A549 (cell line): ENCODE data around the gene ACR. TPM values are rescaled to one million over a fixed set of nuclear protein-coding genes. Genes with fewer than 3 reads are reported as not detected.

ENCODE experiments used
- ATAC-seq, 2 experiments: fragments of 200-7000 bp in 1 of 2; fragments of >200 bp in 1 of 2; cut with Nextera tagmentation in 1 of 2; cut with Tn5 transposase in 1 of 2; 3 replicates each; pipeline versions ENCODE4 v1.8.0 to v1.9.1; 2018 to 2020; ENCODE audit warnings: mild to moderate bottlenecking in 1 of 2, moderate library complexity in 1 of 2
- CTCF ChIA-PET: fragments of 300-600 bp; sonication (Branson Sonifier 250); formaldehyde crosslinking; extraction: SDS; loops from one replicate; lab custom pipeline; 2021; ENCODE audit warnings: antibody characterized with exemption, inconsistent platforms; lab: Yijun Ruan, JAX
- POLR2A ChIA-PET: fragments of 350-600 bp; formaldehyde crosslinking; extraction: SDS; loops from one replicate; lab custom pipeline; 2021; ENCODE audit warnings: antibody characterized with exemption, inconsistent platforms; lab: Yijun Ruan, JAX
- DNase-seq, 2 experiments: peaks; one replicate each; pipeline versions ENCODE4 v3.0.0 to v3.0.0-alpha.2; 2011 to 2016; ENCODE audit warnings: low read depth in 1 of 2, low spot score in 1 of 2
- FAIRE-seq: peaks from 2 replicates; lab custom pipeline; 2011; peaks lifted over from hg19 to GRCh38; lab: Jason Lieb, UNC
- H3K27ac ChIP-seq, 2 experiments: fragments of >200 bp; sonication (Bioruptor Twin); formaldehyde crosslinking; 3 replicates each; pipeline ENCODE4 v1.5.1; 2016 to 2017
- H3K4me1 ChIP-seq: fragments of >200 bp; sonication (Bioruptor Twin); formaldehyde crosslinking; 3 replicates; pipeline ENCODE4 v1.6.1; 2016
- H3K4me2 ChIP-seq: fragments of >200 bp; sonication (Bioruptor Twin); formaldehyde crosslinking; 3 replicates; pipeline ENCODE4 v1.6.1; 2016
- H3K4me3 ChIP-seq: fragments of >200 bp; sonication (Bioruptor Twin); formaldehyde crosslinking; 3 replicates; pipeline ENCODE4 v1.5.1; 2016
- H3K9me3 ChIP-seq: fragments of >200 bp; sonication (Bioruptor Twin); formaldehyde crosslinking; 3 replicates; pipeline ENCODE4 v1.6.1; 2016
- BCL3 ChIP-seq: fragments of >200 bp; sonication (Bioruptor Twin); formaldehyde crosslinking; IDR thresholded peaks from 3 replicates; pipeline ENCODE4 v1.6.1; 2016
- CBX2 ChIP-seq: fragments of 200-600 bp; sonication (generic); IDR thresholded peaks from 2 replicates; pipeline ENCODE4 v1.6.1; 2016; ENCODE audit warnings: low read depth, mild to moderate bottlenecking, borderline replicate concordance
- E2F6 ChIP-seq: IDR thresholded peaks from 2 replicates; pipeline ENCODE4 v1.6.1; 2012; ENCODE audit warnings: low read depth, borderline replicate concordance
- EHF ChIP-seq: fragments of 250-450 bp; sonication (Bioruptor Pico); IDR thresholded peaks from 2 replicates; pipeline ENCODE4 v1.5.0; 2020; ENCODE audit warnings: mild to moderate bottlenecking
- FOSB ChIP-seq: fragments of 250-450 bp; sonication (Bioruptor Pico); IDR thresholded peaks from 2 replicates; pipeline ENCODE4 v1.5.0; 2020; ENCODE audit warnings: mild to moderate bottlenecking, moderate library complexity
- HES2 ChIP-seq: fragments of >200 bp; sonication (Bioruptor Twin); formaldehyde crosslinking; IDR thresholded peaks from 2 replicates; pipeline ENCODE4 v1.6.1; 2016
- HMGXB4 ChIP-seq: fragments of 250-450 bp; sonication (Bioruptor Pico); IDR thresholded peaks from 2 replicates; pipeline ENCODE4 v1.5.0; 2021; ENCODE audit warnings: mild to moderate bottlenecking, moderate library complexity, borderline replicate concordance
- HOXB5 ChIP-seq: fragments of 250-450 bp; sonication (Bioruptor Pico); IDR thresholded peaks from 2 replicates; pipeline ENCODE4 v1.5.0; 2020; ENCODE audit warnings: mild to moderate bottlenecking, moderate library complexity
- MAX ChIP-seq: IDR thresholded peaks from 2 replicates; pipeline ENCODE4 v1.6.1; 2012
- MYC ChIP-seq: IDR thresholded peaks from 2 replicates; pipeline ENCODE4 v1.6.1; 2012; ENCODE audit warnings: mild to moderate bottlenecking, inconsistent platforms, low read length, improper control_type of control experiment, borderline replicate concordance
- NR3C1 ChIP-seq: fragments of >200 bp; sonication (Bioruptor Twin); formaldehyde crosslinking; IDR thresholded peaks from 3 replicates; pipeline ENCODE4 v1.6.1; 2017
- PHF8 ChIP-seq: fragments of 200-600 bp; sonication (generic); IDR thresholded peaks from 2 replicates; pipeline ENCODE4 v1.6.1; 2016; ENCODE audit warnings: low read depth, mild to moderate bottlenecking, antibody characterized with exemption, moderate library complexity, borderline replicate concordance
- POLR2A ChIP-seq: IDR thresholded peaks from 2 replicates; pipeline ENCODE4 v1.6.1; 2012; ENCODE audit warnings: mild to moderate bottlenecking, low read length
- POLR2AphosphoS2 ChIP-seq: conservative IDR thresholded peaks from 2 replicates; pipeline ENCODE4 v1.6.1; 2012; ENCODE audit warnings: low read length, improper control_type of control experiment, inconsistent platforms
- RARB ChIP-seq: fragments of 250-450 bp; sonication (Bioruptor Pico); IDR thresholded peaks from 2 replicates; pipeline ENCODE4 v1.8.0; 2021; ENCODE audit warnings: mild to moderate bottlenecking, moderate library complexity
- RCOR1 ChIP-seq: fragments of 150-350 bp; IDR thresholded peaks from 2 replicates; pipeline ENCODE4 v1.6.1; 2014; ENCODE audit warnings: antibody characterized with exemption, low read length, low read depth
- SREBF2 ChIP-seq: fragments of 450-650 bp; IDR thresholded peaks from 2 replicates; pipeline ENCODE4 v1.6.1; 2014; ENCODE audit warnings: mild to moderate bottlenecking, moderate library complexity
- TFCP2L1 ChIP-seq: fragments of 250-450 bp; sonication (Bioruptor Pico); IDR thresholded peaks from 2 replicates; pipeline ENCODE4 v1.5.0; 2021; ENCODE audit warnings: mild to moderate bottlenecking
- ZC3H11A ChIP-seq: fragments of 450-650 bp; IDR thresholded peaks from 2 replicates; pipeline ENCODE4 v1.6.1; 2014; ENCODE audit warnings: antibody characterized with exemption, mild to moderate bottlenecking
- ZNF302 ChIP-seq: fragments of 250-450 bp; sonication (Bioruptor Pico); IDR thresholded peaks from 2 replicates; pipeline ENCODE4 v1.9.0; 2021; ENCODE audit warnings: inconsistent platforms, mild to moderate bottlenecking, moderate library complexity
- ZSCAN20 ChIP-seq: fragments of 250-450 bp; sonication (Bioruptor Pico); IDR thresholded peaks from 2 replicates; pipeline ENCODE4 v1.8.0; 2022; ENCODE audit warnings: mild to moderate bottlenecking, moderate library complexity
- WGBS: methylation state at CpG from one replicate; pipeline ENCODE4 v1.1.6; 2017; ENCODE audit errors: missing lambda C conversion rate; 5-methylcytosine and 5-hydroxymethylcytosine counted together
- polyA plus RNA-seq, 4 experiments: library from polyadenylated mRNA; depleted of rRNA in 3 of 4; stranded (reverse); fragments of >200 nt; fragmentation: RNase III in 1 of 4; extraction: RNeasy Plus Mini Kit Qiagen cat#74134 plus additional on column Dnase treatment in 1 of 4; gene quantifications; 2 replicates in 3 of 4; 3 replicates in 1 of 4; pipeline ENCODE4 v1.2.3, GENCODE V29; 2011 to 2017

The ACR gene
- polyA plus RNA-seq, 2 of the 4 experiments (the other 2 are of a cell fraction) = not detected

GRCh38 chr22:50698546-50698945 is 39.5 kb upstream of the ACR start:
- Histone ChIP-seq H3K4me2 (no peak overlapping the region), H3K4me1 (0 out of 3 replicates have a peak, but pooled peaks cover 3% of the 10 kb centered on the region), H3K4me3 (no peak overlapping the region), H3K27ac (no peak overlapping the region), H3K9me3 (no peaks in the 10 kb centered on the region)
- POLR2A ChIA-PET = no interaction called here
- ATAC-seq (no peak), FAIRE-seq (no peak), DNase-seq (no peak)
- CTCF ChIA-PET = interaction anchor here (0.9 kb wide), 2 partner anchors 27 to 34 kb away, joined by 3 to 4 read pairs; no protein-coding TSS in a partner anchor
- TF ChIP-seq RARB (CRISPR knock-in tag) (no peak), MYC (no peak), ZNF302 (no peak), EHF (no peak), CBX2 (no peak), HES2 (no peak), BCL3 (no peak)
- WGBS = 89% methylated on average over 12 of the region's 12 CpGs

GRCh38 chr22:50699001-50699755 is 38.8 kb upstream of the ACR start:
- POLR2A ChIA-PET = no interaction called here

GRCh38 chr22:50699756-50700386 is 38.1 kb upstream of the ACR start:
- Histone ChIP-seq H3K4me2 (no peak overlapping the region), H3K9me3 (no peaks in the 10 kb centered on the region), H3K4me1 (0 out of 3 replicates have a peak, but pooled peaks cover 3% of the 10 kb centered on the region), H3K4me3 (no peak overlapping the region), H3K27ac (no peak overlapping the region)
- ATAC-seq (no peak), DNase-seq (no peak), FAIRE-seq (no peak)
- TF ChIP-seq MAX (no peak), HMGXB4 (CRISPR knock-in tag) (no peak), E2F6 (no peak), RCOR1 (no peak), NR3C1 (no peak), ZSCAN20 (no peak), PHF8 (no peak), BCL3 (no peak), CBX2 (no peak), FOSB (CRISPR knock-in tag) (no peak), EHF (no peak), POLR2A (no peak)
- 95% methylated on average over 12 of the region's 15 CpGs for WGBS
- ChIA-PET POLR2A (no interaction called here), CTCF (interaction anchor here (1.3 to 2.5 kb wide), 2 partner anchors 8 to 32 kb away, joined by 6 read pairs; no protein-coding TSS in a partner anchor)

More at GRCh38 chr22:50699001-50699755, 38.8 kb upstream of the ACR start:
- H3K4me3 ChIP-seq = no peak overlapping the region
- TF ChIP-seq HOXB5 (CRISPR knock-in tag) (no peak), SREBF2 (no peak), POLR2AphosphoS2 (no peak), ZC3H11A (no peak), MAX (no peak), TFCP2L1 (CRISPR knock-in tag) (no peak)
- TF ChIP-seq, all 56 proteins: peak for 0
- Histone ChIP-seq H3K9me3 (no peaks in the 10 kb centered on the region), H3K4me1 (0 out of 3 replicates have a peak, but pooled peaks cover 3% of the 10 kb centered on the region), H3K27ac (no peak overlapping the region), H3K4me2 (no peak overlapping the region)
- CTCF ChIA-PET = interaction anchor here (0.9 to 2.5 kb wide), 4 partner anchors 8 to 33 kb away, joined by 3 to 6 read pairs (median 5); no protein-coding TSS in a partner anchor
- FAIRE-seq = no peak
- ATAC-seq = no peak
- DNase-seq = no peak
- WGBS = 89% methylated on average over 11 of the region's 15 CpGs
